A673 (cell line): ENCODE measurements around the gene CCDC148. TPM values are rescaled to one million over a fixed set of nuclear protein-coding genes. Genes with fewer than 3 reads are reported as not detected.

ENCODE experiments used
- BruUV-seq: library from RNA; stranded (reverse); fragments of 400-500 nt; replicated peaks from 2 replicates; lab custom pipeline; 2021; lab: Mats Ljungman, UMichigan
- CTCF ChIA-PET: fragments of 300-600 bp; sonication (Branson Sonifier 250); formaldehyde crosslinking; loops from one replicate; lab custom pipeline; 2022; ENCODE audit warnings: antibody characterized with exemption; lab: Charles Lee
- POLR2A ChIA-PET: fragments of 300-600 bp; sonication (Branson Sonifier 250); formaldehyde crosslinking; loops from one replicate; lab custom pipeline; 2022; ENCODE audit warnings: antibody characterized with exemption; ENCODE audit not compliant: low non-redundant PET; lab: Charles Lee
- DNase-seq: peaks from one replicate; pipeline ENCODE4 v3.0.0-alpha.2; 2015; ENCODE audit warnings: low spot score
- H3K27ac ChIP-seq: fragments of 200-600 bp; sonication (generic); 2 replicates; pipeline ENCODE4 v1.5.1; 2016; ENCODE audit warnings: mixed run types, low read depth, mild to moderate bottlenecking, mixed read lengths, antibody characterized with exemption, low read length; ENCODE audit not compliant: poor library complexity, severe bottlenecking
- H3K27me3 ChIP-seq: fragments of 200-600 bp; sonication (generic); replicated peaks from 2 replicates; pipeline ENCODE4 v1.6.1; 2017; ENCODE audit warnings: mixed run types, low read depth, mild to moderate bottlenecking, mixed read lengths, antibody characterized with exemption, low read length; ENCODE audit not compliant: insufficient read depth, poor library complexity
- H3K36me3 ChIP-seq: fragments of 200-600 bp; sonication (generic); 2 replicates; pipeline ENCODE4 v1.6.1; 2016; ENCODE audit warnings: mixed run types, mild to moderate bottlenecking, mixed read lengths, antibody characterized with exemption, low read length; ENCODE audit not compliant: insufficient read depth, poor library complexity, severe bottlenecking
- H3K4me1 ChIP-seq: fragments of 200-600 bp; sonication (generic); 2 replicates; pipeline ENCODE4 v1.6.1; 2017; ENCODE audit warnings: mixed run types, mild to moderate bottlenecking, mixed read lengths, antibody characterized with exemption, low read length; ENCODE audit not compliant: insufficient read depth, poor library complexity, severe bottlenecking
- H3K4me3 ChIP-seq: fragments of 200-600 bp; sonication (generic); 2 replicates; pipeline ENCODE4 v1.5.1; 2016; ENCODE audit warnings: low read depth, mixed run types, mild to moderate bottlenecking, mixed read lengths, low read length; ENCODE audit not compliant: poor library complexity, severe bottlenecking
- H3K9me3 ChIP-seq: fragments of 200-600 bp; sonication (generic); 2 replicates; pipeline ENCODE4 v1.6.1; 2016; ENCODE audit warnings: mixed run types, low read depth, mild to moderate bottlenecking, mixed read lengths, antibody characterized with exemption, low read length; ENCODE audit not compliant: poor library complexity, severe bottlenecking
- EZH2 ChIP-seq: fragments of 200-600 bp; sonication (generic); IDR thresholded peaks from 2 replicates; pipeline ENCODE4 v1.6.1; 2017; ENCODE audit warnings: borderline replicate concordance, low read depth, mild to moderate bottlenecking, mixed read lengths, antibody characterized with exemption, low read length; ENCODE audit not compliant: poor library complexity, severe bottlenecking
- intact Hi-C: fragments of 100-400 bp; cut with micrococcal nuclease; formaldehyde crosslinking; loops from one replicate; pipeline ENCODE4 v1.10.0; 2022; ENCODE audit not compliant: unreplicated experiment
- total RNA-seq: library from RNA; stranded (reverse); gene quantifications from 2 replicates; pipeline ENCODE4 v1.2.3, GENCODE V29; 2021
- TF ChIP-seq, protein P1 (sequence below): fragments of 300-800, 200-600 bp; sonication (generic); conservative IDR thresholded peaks from 2 replicates; pipeline ENCODE4 v1.5.1; 2017; ENCODE audit warnings: low read depth, mild to moderate bottlenecking, antibody characterized with exemption, low read length, moderate library complexity, mixed read lengths

The CCDC148 gene
- total RNA-seq, 1 experiment from 2014 or later, result 0.90 TPM

DNA sequence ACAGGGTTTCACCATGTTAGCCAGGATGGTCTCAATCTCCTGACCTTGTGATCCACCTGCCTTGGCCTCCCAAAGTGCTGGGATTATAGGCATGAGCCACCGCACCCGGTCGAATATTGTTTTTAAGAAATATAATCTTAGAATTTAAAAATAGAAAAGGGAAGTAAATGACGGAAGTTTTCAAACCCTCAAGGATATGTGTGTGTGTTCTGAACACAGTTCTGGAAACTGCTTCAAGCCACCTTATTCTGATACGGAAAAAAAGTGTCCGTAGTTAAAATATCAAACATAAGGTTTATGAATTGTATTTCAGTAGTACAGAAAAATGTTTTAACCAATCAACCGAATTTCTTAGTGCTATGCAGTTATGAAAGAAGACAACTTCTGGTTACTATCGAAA, 239.0 kb downstream of the CCDC148 start:
- TF ChIP-seq EZH2, result no peak
- TF ChIP-seq, protein P1, sequence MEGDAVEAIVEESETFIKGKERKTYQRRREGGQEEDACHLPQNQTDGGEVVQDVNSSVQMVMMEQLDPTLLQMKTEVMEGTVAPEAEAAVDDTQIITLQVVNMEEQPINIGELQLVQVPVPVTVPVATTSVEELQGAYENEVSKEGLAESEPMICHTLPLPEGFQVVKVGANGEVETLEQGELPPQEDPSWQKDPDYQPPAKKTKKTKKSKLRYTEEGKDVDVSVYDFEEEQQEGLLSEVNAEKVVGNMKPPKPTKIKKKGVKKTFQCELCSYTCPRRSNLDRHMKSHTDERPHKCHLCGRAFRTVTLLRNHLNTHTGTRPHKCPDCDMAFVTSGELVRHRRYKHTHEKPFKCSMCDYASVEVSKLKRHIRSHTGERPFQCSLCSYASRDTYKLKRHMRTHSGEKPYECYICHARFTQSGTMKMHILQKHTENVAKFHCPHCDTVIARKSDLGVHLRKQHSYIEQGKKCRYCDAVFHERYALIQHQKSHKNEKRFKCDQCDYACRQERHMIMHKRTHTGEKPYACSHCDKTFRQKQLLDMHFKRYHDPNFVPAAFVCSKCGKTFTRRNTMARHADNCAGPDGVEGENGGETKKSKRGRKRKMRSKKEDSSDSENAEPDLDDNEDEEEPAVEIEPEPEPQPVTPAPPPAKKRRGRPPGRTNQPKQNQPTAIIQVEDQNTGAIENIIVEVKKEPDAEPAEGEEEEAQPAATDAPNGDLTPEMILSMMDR, result no peak
- DNase-seq, result no peak
- peaks cover 5% of the 10 kb centered on the region for H3K4me1 ChIP-seq
- intact Hi-C loops, result no loop called here
- H3K4me3 ChIP-seq, result no peak overlapping the region
- H3K27ac ChIP-seq, result no peak overlapping the region
- H3K27me3 ChIP-seq, result no peaks in the 10 kb centered on the region
- no TSS peak for BruUV-seq
- POLR2A ChIA-PET, result no interaction called here
- H3K36me3 ChIP-seq, result no peaks in the 10 kb centered on the region
- CTCF ChIA-PET, result no interaction called here
- no peaks in the 10 kb centered on the region for H3K9me3 ChIP-seq

DNA sequence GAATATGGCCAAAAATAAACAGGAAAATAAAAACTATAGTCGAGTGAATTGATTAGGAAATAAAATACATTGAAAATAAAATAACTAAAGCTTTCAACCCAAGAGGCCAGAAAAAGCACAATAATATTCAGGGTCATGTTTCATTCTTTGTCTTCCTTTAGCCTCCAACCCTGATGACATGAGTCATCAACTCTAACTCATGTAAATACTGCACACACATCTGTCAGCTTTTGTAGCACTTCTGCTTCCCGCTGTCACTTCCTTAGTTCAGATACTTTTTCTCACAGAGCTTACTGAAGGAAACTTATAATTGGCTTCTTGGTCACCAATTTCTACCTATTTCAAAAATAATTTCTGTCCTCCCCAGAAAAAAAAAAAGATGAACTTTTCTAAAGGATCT, 242.1 kb downstream of the CCDC148 start:
- Histone ChIP-seq H3K4me1 (peaks cover 5% of the 10 kb centered on the region), H3K9me3 (no peaks in the 10 kb centered on the region), H3K27ac (no peak overlapping the region), H3K4me3 (no peak overlapping the region), H3K27me3 (no peaks in the 10 kb centered on the region), H3K36me3 (no peaks in the 10 kb centered on the region)
- POLR2A ChIA-PET, result no interaction called here
- CTCF ChIA-PET, result no interaction called here
- TF ChIP-seq, protein P1, result no peak
- TF ChIP-seq EZH2, result no peak
- intact Hi-C loops, result no loop called here
- no TSS peak for BruUV-seq
- peak; percentile 72 for DNase-seq

DNA sequence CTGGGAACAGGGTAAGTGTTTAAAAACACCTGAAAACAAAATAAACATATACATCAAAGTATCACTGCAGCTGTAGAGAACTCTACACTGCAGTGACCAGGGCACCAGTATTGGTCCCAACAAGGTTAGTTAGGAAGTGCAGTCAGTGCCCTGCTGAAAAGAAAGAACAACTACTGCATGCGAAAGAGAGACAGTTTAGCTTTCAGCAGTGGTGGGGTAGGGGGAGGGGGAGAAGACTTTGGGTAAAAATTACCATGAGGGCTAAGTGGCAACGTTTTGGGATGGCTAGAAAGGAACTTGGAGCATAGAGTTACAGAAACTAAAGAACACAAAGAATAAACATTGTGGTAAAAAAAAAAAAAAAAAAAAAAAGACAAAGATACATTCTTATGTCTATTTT, 242.8 kb downstream of the CCDC148 start:
- no peak overlapping the region for H3K4me3 ChIP-seq
- POLR2A ChIA-PET, result interaction anchor here (0.8 kb wide), 1 partner anchor 11 kb away, joined by 3 read pairs; no protein-coding TSS in a partner anchor
- CTCF ChIA-PET, result no interaction called here

More for the DNA sequence above, 242.8 kb downstream of the CCDC148 start:
- peaks cover 5% of the 10 kb centered on the region for H3K4me1 ChIP-seq
- H3K27me3 ChIP-seq, result no peaks in the 10 kb centered on the region
- intact Hi-C loops, result no loop called here
- no peak for TF ChIP-seq EZH2
- TF ChIP-seq, protein P1, result no peak
- no peaks in the 10 kb centered on the region for H3K36me3 ChIP-seq
- no peak for DNase-seq
- no peak overlapping the region for H3K27ac ChIP-seq
- BruUV-seq, result no TSS peak
- no peaks in the 10 kb centered on the region for H3K9me3 ChIP-seq
